OCI-LY3 (cell line): ENCODE measurements around the gene SPAG5.

Source experiments
- CTCF ChIP-seq: fragments of 200-600, 300-600 bp; sonication (generic); IDR thresholded peaks from 2 replicates; pipeline ENCODE4 v1.5.1; 2014; ENCODE audit warnings: antibody characterized with exemption, low read length, low read depth
- EZH2phosphoT487 ChIP-seq: fragments of 200-600 bp; shearing (Covaris generic); IDR thresholded peaks from 2 replicates; pipeline ENCODE4 v1.6.1; 2018; ENCODE audit warnings: antibody characterized with exemption, mixed run types, low read depth

- TF ChIP-seq CTCF (no peak), EZH2phosphoT487 (no peak)
Observed at GRCh38 chr17:28537219-28537610, 61.6 kb downstream of the SPAG5 start.
